GM20431 (cell line): Measurements from ENCODE around the gene RPP30.

Experiments used
- in situ Hi-C: fragments of 300-500 bp; cut with MseI, MboI; formaldehyde crosslinking; loops from one replicate; pipeline ENCODE4 v1.15.0; 2020; ENCODE audit warnings: low sequenced_read_pairs; ENCODE audit not compliant: unreplicated experiment

The RPP30 gene

GRCh38 chr10:90913774-90914420 lies 42.1 kb downstream of the RPP30 start:
- in situ Hi-C loops, result loop anchor here (25.0 kb wide), 1 partner anchor 373 kb away; no protein-coding TSS in a partner anchor

DNA sequence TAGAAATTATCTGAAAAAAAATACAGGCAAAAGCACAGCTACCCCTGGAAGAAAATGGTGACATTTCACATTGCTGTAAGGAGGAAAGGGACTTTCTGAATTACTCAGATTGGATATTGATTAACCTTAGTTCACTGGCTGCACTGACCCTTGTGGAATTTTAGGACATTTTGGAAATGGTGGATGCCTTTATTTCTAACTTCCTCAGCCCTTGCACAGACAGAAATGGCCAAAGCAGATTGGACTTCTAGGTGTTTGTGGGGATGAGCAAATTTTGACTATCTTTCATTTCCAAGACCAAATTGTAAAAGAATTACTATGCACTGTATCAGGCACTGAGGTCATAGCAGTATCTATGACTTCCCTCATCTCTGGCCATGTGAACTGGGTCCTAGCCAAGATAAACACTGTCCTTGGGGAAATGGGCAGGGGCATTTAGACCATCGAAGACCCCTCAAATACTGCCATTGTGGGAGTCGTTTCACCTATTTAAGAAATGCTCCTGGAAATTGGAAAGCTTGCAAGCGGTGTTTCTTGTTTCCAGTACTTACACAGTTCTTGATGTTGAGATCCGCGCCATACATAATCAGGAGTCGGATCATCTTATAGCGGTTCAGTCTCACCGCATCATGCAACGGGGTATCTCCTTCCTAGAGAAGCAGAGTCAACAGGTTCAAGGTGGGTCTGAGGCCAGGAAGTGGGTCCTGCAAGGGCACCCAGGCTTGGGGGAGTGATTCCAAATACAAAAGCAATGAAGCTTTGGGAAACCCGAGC lies 43.4 kb downstream of the RPP30 start:
- in situ Hi-C loops, result loop anchor here (25.0 kb wide), 1 partner anchor 372 kb away; no protein-coding TSS in a partner anchor

- in situ Hi-C loops, result loop anchor here (25.0 kb wide), 1 partner anchor 372 kb away; no protein-coding TSS in a partner anchor
Observed at GRCh38 chr10:90915766-90916075, 43.9 kb downstream of the RPP30 start.

DNA sequence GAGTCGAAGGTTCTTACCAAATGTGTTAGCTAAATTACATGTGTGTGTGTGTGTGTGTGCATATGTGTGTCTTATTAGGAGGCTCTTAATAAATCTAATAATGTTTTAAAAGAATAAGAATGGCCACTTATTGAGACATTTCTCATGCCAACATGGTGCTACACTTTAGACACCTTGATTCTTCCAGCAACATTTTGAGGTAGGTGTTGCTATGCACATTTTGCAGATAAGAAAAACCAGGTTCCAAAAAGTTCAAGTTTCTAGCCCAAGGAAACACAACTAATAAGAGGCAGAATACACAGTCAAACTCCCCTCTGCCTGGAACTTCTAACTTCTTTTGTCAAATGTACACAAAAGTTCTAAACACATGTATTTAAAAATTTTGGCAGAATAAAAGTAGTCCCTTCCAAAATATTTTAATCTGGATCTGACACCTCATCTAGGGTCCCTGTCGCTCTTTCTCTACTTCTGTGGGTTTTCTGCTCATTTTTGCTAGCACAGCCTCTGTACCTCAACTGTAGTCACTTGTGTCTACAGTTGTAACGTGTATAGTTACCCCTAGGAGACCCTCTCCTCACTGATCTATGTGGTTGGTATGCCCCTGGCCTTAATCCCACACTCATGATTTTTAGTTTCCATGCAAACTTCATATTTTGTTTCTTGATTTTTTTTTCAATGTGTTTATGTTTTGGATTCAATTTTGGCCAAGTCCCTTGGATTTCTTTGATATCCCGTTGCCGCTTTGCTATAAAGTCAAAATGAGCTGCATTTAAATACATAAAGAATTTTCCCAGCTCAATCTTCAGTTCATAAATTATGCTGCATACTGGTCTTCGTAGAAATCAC lies 44.8 kb downstream of the RPP30 start:
- in situ Hi-C loops, result loop anchor here (25.0 kb wide), 1 partner anchor 371 kb away; no protein-coding TSS in a partner anchor

- in situ Hi-C loops, result loop anchor here (25.0 kb wide), 1 partner anchor 370 kb away; no protein-coding TSS in a partner anchor
Observed at GRCh38 chr10:90917238-90917967, 45.6 kb downstream of the RPP30 start.

DNA sequence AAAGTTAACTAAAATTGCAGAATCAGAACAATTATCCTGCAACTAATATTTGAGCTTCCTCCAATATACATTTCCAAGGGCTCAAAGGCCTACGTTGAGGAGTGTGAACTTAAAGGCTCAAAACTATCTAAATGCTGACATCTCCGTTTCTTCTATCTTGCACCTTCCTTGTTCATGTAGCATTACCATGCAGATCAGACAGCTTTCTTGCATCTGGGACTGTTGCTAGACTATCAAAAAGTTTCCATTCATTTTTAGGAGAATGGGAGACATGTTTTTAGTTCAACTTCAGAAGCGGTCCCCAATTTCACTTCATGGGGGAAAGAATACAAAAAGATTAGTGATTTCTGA lies 46.2 kb downstream of the RPP30 start:
- in situ Hi-C loops, result loop anchor here (25.0 kb wide), 1 partner anchor 369 kb away; no protein-coding TSS in a partner anchor

- in situ Hi-C loops, result loop anchor here (25.0 kb wide), 1 partner anchor 367 kb away; no protein-coding TSS in a partner anchor
Observed at GRCh38 chr10:90919683-90920574, 48.2 kb downstream of the RPP30 start.

- in situ Hi-C loops, result loop anchor here (25.0 kb wide), 1 partner anchor 366 kb away; no protein-coding TSS in a partner anchor
Observed at GRCh38 chr10:90920986-90921666, 49.4 kb downstream of the RPP30 start, which contains the start of gene ANKRD1. ANKRD1 (minus strand) TSS chr10:90921087; CDS start chr10:90921027, 60 bp downstream.

- in situ Hi-C loops, result loop anchor here (25.0 kb wide), 1 partner anchor 365 kb away; no protein-coding TSS in a partner anchor
Observed at GRCh38 chr10:90921906-90922305, 50.1 kb downstream of the RPP30 start.

DNA sequence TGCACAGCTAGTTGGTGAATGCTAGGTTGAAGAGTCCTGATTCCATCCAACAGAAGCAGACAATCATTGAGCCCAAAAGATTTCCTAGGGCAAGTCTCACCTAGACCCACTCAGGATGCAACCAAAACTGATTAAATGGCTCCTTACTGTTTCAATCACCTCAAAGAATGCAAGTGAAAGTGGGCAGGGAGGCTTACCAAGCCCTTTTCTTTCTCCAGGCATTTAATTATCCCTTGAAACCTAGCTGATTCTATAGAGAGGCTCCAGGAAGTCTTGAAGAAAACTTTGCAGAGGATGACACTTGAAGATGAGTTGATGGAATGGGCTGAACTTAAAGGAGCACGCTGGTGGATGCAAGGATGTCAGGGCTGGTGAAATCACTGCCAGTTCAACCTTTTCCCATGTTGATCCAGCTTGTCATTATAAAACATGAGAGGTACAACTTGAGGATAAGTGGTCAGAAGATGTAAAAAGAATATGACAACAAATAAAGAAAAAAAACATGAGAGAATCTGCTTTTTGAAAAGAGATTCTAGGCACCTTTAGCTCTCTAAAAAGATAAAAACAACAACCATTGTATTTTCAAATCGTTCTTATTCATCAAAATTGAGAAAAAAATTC lies 51.4 kb downstream of the RPP30 start:
- in situ Hi-C loops, result loop anchor here (25.0 kb wide), 1 partner anchor 364 kb away; no protein-coding TSS in a partner anchor

DNA sequence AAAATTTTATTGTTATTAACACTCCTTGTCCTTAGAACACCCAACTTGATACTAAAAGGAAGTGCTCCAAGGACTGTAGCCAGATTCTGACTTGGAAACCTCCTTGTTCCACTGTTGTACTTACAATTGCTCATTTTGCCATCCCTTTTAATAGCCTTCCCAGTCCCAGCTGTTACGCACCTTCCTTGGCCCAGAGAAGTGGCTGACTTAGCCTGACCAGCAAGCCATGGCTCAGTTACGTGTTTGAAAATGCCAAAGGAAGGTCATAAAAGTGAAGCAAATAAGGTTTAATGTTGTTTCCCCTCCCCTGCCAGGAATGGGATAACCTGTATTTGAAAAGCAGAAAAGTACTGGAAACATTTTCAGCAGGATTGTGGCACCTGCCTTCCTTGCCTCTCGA lies 52.8 kb downstream of the RPP30 start:
- in situ Hi-C loops, result loop anchor here (25.0 kb wide), 1 partner anchor 363 kb away; no protein-coding TSS in a partner anchor

GRCh38 chr10:90925079-90926029 lies 53.6 kb downstream of the RPP30 start:
- in situ Hi-C loops, result no loop called here

- in situ Hi-C loops, result no loop called here
Observed at GRCh38 chr10:90927293-90927692, 55.5 kb downstream of the RPP30 start.

DNA sequence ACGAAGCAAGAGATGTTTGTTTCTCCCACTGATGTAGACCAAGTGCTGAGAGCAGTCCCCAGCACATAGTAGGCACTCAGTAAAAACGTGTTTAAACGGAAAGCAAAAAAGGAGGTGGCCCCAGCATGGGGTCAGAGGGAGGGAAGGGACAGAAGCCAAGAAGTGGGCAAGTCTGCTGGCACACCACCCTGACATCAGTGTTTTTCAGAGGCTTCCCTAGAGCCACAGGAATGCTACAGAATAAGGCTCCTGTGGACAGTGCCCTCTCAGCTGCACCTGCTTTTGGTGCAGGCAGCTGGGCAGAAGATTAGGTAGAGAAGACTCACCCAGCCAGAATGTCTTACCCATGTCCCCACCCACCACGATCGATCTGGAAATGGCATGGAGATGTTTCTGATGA lies 57.4 kb downstream of the RPP30 start:
- in situ Hi-C loops, result no loop called here

GRCh38 chr10:90930070-90930837 lies 58.5 kb downstream of the RPP30 start:
- in situ Hi-C loops, result no loop called here
